Panc1 (cell line): ENCODE measurements around the gene PLA2G4F. TPM values are rescaled to one million over a fixed set of nuclear protein-coding genes. Genes with fewer than 3 reads are reported as not detected.

Source experiments
- ATAC-seq: fragments of 200-7000 bp; cut with Tn5 transposase; 2 replicates; pipeline ENCODE4 v1.9.1; 2020; ENCODE audit warnings: mild to moderate bottlenecking, moderate library complexity
- BruUV-seq: library from RNA; stranded (reverse); fragments of 400-500 nt; replicated peaks from 2 replicates; lab custom pipeline; 2021; lab: Mats Ljungman, UMichigan
- CTCF ChIA-PET: fragments of 300-600 bp; sonication (Branson Sonifier 250); formaldehyde crosslinking; loops from one replicate; lab custom pipeline; 2022; ENCODE audit warnings: antibody characterized with exemption; lab: Charles Lee
- POLR2A ChIA-PET: fragments of 300-600 bp; sonication (Branson Sonifier 250); formaldehyde crosslinking; loops from one replicate; lab custom pipeline; 2022; ENCODE audit warnings: antibody characterized with exemption; lab: Charles Lee
- DNase-seq: peaks from one replicate; pipeline ENCODE4 v3.0.0-alpha.2; 2010; ENCODE audit warnings: low read depth, low spot score
- H3K27ac ChIP-seq: 2 replicates; pipeline ENCODE4 v1.5.1; 2011; ENCODE audit warnings: mild to moderate bottlenecking, low read length, inconsistent platforms
- H3K27me3 ChIP-seq: fragments of 200-500 bp; sonication (Bioruptor generic); 2 replicates; pipeline ENCODE4 v1.6.0; 2014; ENCODE audit warnings: low read length, inconsistent platforms; ENCODE audit not compliant: control insufficient read depth, insufficient read depth
- H3K36me3 ChIP-seq: fragments of 200-500 bp; sonication (Bioruptor generic); 2 replicates; pipeline ENCODE4 v1.5.1; 2014; ENCODE audit warnings: inconsistent platforms, mild to moderate bottlenecking, low read length, moderate library complexity; ENCODE audit not compliant: control insufficient read depth, insufficient read depth
- H3K4me1 ChIP-seq: 2 replicates; pipeline ENCODE4 v1.5.1; 2011; ENCODE audit warnings: inconsistent platforms, mild to moderate bottlenecking, low read length, moderate library complexity; ENCODE audit not compliant: control insufficient read depth, insufficient read depth
- H3K4me3 ChIP-seq, 2 experiments: 2 replicates each; pipeline ENCODE4 v1.5.1; 2011 to 2012; ENCODE audit warnings: low read depth in 2 of 2, low read length in 2 of 2, mild to moderate bottlenecking in 2 of 2, inconsistent platforms in 1 of 2, moderate library complexity in 1 of 2
- H3K9me3 ChIP-seq: fragments of 200-500 bp; sonication (Bioruptor generic); 2 replicates; pipeline ENCODE4 v1.5.1; 2014; ENCODE audit warnings: low read depth, mild to moderate bottlenecking, inconsistent platforms, low read length, moderate library complexity; ENCODE audit not compliant: control insufficient read depth, insufficient read depth
- POLR2AphosphoS5 ChIP-seq: IDR thresholded peaks from 2 replicates; pipeline ENCODE4 v1.6.1; 2012; ENCODE audit warnings: mild to moderate bottlenecking, low read depth, low read length, moderate library complexity
- SIN3A ChIP-seq: IDR thresholded peaks from 2 replicates; pipeline ENCODE4 v1.6.1; 2012; ENCODE audit warnings: low read depth, mild to moderate bottlenecking, low read length, moderate library complexity, borderline replicate concordance; ENCODE audit not compliant: insufficient read depth
- TCF7L2 ChIP-seq: IDR thresholded peaks from 2 replicates; pipeline ENCODE4 v1.6.1; 2011; ENCODE audit warnings: mild to moderate bottlenecking, low read depth, low read length, inconsistent platforms
- in situ Hi-C: cut with HindIII; loops from 2 replicates; pipeline ENCODE4 v1.10.0; 2016; ENCODE audit warnings: low sequenced_read_pairs, low pct_unique_long_range_greater_than_20kb
- intact Hi-C: fragments of 100-400 bp; cut with micrococcal nuclease; formaldehyde crosslinking; loops from one replicate; pipeline ENCODE4 v1.10.0; 2022; ENCODE audit not compliant: unreplicated experiment
- total RNA-seq: library from RNA; stranded (reverse); gene quantifications from one replicate; pipeline ENCODE4 v1.2.1, GENCODE V29; 2021; ENCODE audit not compliant: unreplicated experiment
- TF ChIP-seq, protein P1 (sequence below), 2 experiments: IDR thresholded peaks; 2 replicates each; pipeline ENCODE4 v1.6.1; 2011 to 2012; ENCODE audit warnings: low read depth in 2 of 2, control low read depth in 1 of 2, low read length in 1 of 2, mild to moderate bottlenecking in 1 of 2, moderate library complexity in 1 of 2; ENCODE audit not compliant: insufficient read depth in 1 of 2
- TF ChIP-seq, protein P2 (sequence below): fragments of 450-650 bp; IDR thresholded peaks from 2 replicates; pipeline ENCODE4 v1.5.1; 2017; ENCODE audit warnings: mild to moderate bottlenecking

PLA2G4F gene
- total RNA-seq, 1 experiment from 2014 or later, result not detected

DNA sequence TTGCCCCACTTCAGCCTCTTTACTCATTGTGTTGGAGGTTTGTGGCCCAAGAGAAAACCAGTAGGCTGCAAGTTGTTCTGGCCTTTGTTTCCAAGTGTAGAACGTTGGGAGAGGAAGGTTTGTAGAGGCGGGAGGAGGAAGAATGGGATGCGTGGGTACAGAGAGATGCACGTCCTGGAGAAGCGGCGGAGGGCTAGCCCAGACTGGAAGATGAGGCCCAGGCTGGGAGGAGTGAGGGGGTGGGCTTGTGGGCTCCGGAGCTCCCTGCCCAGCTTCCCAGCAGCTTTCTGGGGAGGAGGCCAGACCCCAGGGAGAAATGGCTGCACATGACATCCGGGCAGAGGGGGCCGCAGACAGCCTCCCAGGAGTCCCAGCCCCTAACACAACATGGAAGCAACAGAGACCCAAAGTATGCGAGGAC, 5.3 kb downstream of the PLA2G4F start:
- no peak for DNase-seq
- H3K4me1 ChIP-seq, result no peaks in the 10 kb centered on the region
- no peaks in the 10 kb centered on the region for H3K36me3 ChIP-seq
- TF ChIP-seq, protein P1, sequence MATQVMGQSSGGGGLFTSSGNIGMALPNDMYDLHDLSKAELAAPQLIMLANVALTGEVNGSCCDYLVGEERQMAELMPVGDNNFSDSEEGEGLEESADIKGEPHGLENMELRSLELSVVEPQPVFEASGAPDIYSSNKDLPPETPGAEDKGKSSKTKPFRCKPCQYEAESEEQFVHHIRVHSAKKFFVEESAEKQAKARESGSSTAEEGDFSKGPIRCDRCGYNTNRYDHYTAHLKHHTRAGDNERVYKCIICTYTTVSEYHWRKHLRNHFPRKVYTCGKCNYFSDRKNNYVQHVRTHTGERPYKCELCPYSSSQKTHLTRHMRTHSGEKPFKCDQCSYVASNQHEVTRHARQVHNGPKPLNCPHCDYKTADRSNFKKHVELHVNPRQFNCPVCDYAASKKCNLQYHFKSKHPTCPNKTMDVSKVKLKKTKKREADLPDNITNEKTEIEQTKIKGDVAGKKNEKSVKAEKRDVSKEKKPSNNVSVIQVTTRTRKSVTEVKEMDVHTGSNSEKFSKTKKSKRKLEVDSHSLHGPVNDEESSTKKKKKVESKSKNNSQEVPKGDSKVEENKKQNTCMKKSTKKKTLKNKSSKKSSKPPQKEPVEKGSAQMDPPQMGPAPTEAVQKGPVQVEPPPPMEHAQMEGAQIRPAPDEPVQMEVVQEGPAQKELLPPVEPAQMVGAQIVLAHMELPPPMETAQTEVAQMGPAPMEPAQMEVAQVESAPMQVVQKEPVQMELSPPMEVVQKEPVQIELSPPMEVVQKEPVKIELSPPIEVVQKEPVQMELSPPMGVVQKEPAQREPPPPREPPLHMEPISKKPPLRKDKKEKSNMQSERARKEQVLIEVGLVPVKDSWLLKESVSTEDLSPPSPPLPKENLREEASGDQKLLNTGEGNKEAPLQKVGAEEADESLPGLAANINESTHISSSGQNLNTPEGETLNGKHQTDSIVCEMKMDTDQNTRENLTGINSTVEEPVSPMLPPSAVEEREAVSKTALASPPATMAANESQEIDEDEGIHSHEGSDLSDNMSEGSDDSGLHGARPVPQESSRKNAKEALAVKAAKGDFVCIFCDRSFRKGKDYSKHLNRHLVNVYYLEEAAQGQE (IDR thresholded peaks at IDR 0.05; ENCODE audit: insufficient read depth in 1 of 2, low read depth in 2 of 2, low read length in 1 of 2), result no peak
- TF ChIP-seq, protein P2, sequence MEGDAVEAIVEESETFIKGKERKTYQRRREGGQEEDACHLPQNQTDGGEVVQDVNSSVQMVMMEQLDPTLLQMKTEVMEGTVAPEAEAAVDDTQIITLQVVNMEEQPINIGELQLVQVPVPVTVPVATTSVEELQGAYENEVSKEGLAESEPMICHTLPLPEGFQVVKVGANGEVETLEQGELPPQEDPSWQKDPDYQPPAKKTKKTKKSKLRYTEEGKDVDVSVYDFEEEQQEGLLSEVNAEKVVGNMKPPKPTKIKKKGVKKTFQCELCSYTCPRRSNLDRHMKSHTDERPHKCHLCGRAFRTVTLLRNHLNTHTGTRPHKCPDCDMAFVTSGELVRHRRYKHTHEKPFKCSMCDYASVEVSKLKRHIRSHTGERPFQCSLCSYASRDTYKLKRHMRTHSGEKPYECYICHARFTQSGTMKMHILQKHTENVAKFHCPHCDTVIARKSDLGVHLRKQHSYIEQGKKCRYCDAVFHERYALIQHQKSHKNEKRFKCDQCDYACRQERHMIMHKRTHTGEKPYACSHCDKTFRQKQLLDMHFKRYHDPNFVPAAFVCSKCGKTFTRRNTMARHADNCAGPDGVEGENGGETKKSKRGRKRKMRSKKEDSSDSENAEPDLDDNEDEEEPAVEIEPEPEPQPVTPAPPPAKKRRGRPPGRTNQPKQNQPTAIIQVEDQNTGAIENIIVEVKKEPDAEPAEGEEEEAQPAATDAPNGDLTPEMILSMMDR, result no peak
- TF ChIP-seq POLR2AphosphoS5 (no peak), TCF7L2 (no peak), SIN3A (no peak)
- no peaks in the 10 kb centered on the region for H3K9me3 ChIP-seq
- in situ Hi-C loops (no loop called here), intact Hi-C loops (no loop called here)
- POLR2A ChIA-PET, result no interaction called here
- CTCF ChIA-PET, result no interaction called here
- no peak overlapping the region for H3K4me3 ChIP-seq
- no peaks in the 10 kb centered on the region for H3K27me3 ChIP-seq
- ATAC-seq, result no peak
- BruUV-seq, result no TSS peak
- no peak overlapping the region for H3K27ac ChIP-seq

GRCh38 chr15:42150219-42150970, 6.0 kb downstream of the PLA2G4F start:
- H3K4me3 ChIP-seq, result no peak overlapping the region
- POLR2A ChIA-PET, result no interaction called here
- H3K4me1 ChIP-seq, result no peaks in the 10 kb centered on the region
- DNase-seq, result no peak
- H3K27ac ChIP-seq, result no peak overlapping the region
- H3K27me3 ChIP-seq, result no peaks in the 10 kb centered on the region
- BruUV-seq, result no TSS peak
- in situ Hi-C loops, result no loop called here
- no peaks in the 10 kb centered on the region for H3K36me3 ChIP-seq
- ATAC-seq, result no peak
- TF ChIP-seq, protein P2, result no peak
- TF ChIP-seq TCF7L2, result no peak
- TF ChIP-seq, protein P1 (IDR thresholded peaks at IDR 0.05; ENCODE audit: insufficient read depth in 1 of 2, low read depth in 2 of 2, low read length in 1 of 2), result no peak
- no peak for TF ChIP-seq POLR2AphosphoS5
- no peak for TF ChIP-seq SIN3A
- no peaks in the 10 kb centered on the region for H3K9me3 ChIP-seq
- CTCF ChIA-PET, result no interaction called here
- intact Hi-C loops, result no loop called here
